GM18907 (cell line): ENCODE results near the gene PWWP2A.
A peak's percentile ranks its signal among the peaks of the same experiment; 100 is the strongest.
"Not testable (repeated sequence)": the region's sequence is repeated elsewhere in the genome, so short reads cannot be mapped to it uniquely, and the experiment has no call there.

ENCODE experiments used
- ATAC-seq: cut with Tn5 transposase; IDR thresholded peaks from one replicate; pipeline ENCODE4 v1.9.1; 2021; ENCODE audit warnings: mild to moderate bottlenecking, moderate library complexity; ENCODE audit not compliant: unreplicated experiment

The PWWP2A gene

DNA sequence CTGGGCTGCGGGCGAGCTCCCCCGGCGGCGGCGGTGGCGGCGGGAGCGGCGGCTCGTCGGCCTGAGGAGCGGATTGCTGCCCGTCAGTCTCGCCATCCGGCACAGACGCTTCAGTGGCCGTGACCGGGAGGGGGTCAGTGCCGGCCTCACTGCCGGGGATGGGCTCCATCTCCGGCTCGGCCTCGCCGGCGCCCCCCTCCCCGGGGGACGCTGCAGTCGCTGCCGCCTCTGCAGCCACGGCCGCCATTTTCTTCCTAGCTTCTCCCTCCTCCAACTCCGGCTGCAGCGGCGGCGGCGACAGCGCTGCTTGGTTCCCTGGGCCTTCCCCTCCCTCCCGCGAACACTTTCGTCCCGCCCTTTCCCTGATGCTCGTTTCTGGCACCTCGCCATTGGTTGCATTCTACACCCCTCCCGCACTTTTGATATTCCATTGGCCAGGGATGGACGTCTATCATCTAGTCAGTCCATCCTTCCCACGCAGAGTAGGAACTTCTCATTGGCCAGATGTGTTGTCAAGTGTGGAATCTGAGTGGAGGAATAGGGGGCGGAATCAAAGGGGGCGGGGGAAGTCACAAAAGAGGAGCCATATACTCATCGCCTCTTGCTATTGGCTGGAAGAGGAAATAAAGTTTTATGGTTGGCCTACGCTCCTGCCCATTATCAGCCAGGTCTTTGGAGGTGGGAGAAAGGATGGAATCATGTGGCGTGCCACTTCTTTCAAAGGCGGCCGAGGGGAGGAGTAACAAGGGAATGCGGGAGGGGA lies at the start of gene PWWP2A:
Gene PWWP2A, minus strand, starts transcription at position 309 of the 763 bp plus-strand sequence. Its CDS starts 62 bp downstream, at position 247.
- ATAC-seq, result peak; percentile 94

GRCh38 chr5:160167624-160168165 lies 48.4 kb upstream of the PWWP2A start:
- ATAC-seq, result no peak

DNA sequence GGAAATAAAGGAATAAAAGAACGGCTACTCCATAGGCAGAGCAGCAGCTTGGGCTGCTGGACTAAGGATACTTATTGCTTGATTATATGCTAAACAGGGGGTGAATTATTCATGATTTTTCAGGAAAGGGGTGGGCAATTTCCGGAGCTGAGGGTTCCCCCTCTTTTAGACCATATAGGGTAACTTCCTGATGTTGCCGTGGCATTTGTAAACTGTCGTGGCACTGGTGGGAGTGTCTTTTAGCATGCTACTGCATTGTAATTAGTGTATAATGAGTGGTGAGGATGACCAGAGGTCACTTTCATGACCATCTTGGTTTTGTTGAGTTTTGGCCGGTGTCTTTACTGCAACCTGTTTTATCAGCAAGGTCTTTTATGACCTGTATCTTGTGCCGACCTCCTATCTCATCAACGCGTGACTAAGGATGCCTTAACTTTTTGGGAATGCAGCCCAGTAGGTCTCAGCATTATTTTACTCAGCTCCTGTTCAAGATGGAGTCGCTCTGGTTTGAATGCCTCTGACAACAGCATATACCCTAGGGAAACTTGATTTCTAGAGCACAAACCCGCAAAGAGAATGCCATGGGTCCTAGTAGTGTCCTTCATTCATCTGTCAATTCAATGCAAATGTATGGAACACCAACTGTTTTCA lies 47.8 kb upstream of the PWWP2A start:
- ATAC-seq, result no peak

DNA sequence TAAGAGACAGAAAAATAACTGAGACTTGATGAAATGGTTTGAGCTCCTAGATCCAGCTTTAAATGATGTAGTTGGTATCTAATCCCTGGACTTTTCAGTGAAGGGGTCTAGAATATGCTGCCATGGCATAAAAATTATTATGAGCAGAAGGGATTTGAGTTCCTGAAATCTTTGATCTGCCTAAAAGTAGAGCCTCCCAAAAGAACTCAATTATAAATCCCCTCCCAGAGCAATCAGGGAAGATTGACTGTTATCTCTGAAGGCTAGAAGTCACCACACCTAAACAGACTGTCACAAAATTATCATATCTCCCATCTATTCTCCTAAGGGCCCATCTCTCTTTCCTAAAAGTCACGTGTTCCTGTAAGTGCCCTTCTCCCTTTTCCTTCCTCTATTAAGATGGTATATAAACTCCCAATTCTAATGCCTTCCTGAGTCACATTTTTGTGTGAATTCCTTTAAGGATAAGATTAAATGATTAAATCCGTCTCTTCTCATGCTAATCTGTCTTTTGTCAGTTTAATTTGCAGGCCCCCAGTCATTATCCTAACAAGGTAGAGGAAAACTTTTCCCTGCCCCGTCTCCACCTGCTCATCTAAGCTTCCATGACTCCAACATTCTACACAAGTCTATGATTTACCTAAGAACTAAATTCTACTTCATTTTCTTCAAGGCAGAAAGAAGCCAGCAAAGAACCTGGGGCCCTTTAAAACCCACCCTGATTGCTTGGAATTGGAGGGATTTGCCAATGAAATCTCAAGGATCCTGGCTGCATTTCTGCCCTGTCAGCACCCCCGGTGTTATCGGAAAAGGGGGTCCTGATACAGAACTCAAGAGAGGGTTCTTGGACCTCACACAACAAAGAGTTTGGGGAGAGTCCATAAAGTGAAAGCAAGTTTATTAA lies 47.1 kb upstream of the PWWP2A start:
- ATAC-seq, result no peak

DNA sequence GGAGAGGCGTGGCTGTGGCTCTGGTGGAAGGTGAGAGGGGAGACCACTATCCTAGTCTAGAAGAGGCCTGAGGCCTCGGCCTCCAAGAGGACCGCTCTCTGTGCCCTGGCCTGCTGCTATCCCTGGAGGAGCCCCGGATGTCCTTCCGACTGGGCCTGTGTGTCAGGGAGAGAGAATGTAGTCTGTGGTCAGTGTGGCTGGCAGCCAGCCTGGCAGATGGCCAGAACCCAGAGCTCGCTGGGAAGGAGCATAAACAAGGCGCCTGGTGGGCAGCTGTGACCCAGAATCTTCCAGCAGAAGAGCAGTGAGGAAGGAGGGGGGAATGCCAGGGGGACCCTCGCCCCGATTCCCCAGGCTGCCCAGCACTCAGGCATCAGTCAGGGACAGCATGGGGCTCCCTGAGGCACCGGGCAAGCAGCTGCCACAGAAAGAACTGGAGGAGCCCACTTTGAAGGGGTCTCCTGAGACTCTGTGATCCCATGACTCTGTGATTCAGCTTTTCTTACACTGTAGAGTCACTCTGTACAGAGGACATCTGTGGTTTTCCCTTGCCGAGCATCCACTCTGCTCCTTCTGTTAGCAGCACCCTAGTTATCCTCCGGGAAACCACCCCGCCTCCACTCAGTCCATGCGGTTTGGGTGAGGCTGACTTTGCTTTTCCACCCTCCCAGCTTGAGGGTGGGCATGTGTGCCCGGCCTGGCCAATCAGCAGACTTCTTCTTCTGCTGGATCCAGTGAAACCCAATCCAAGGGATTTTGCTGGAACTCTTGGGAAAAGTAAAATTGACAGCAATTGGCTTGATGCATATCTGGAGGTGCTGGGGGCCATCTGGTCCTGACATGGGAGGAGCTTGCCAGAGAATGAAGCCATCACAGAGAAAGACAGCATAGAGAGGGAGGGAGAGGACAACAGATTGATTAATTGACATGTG lies 46.2 kb upstream of the PWWP2A start:
- no peak for ATAC-seq

DNA sequence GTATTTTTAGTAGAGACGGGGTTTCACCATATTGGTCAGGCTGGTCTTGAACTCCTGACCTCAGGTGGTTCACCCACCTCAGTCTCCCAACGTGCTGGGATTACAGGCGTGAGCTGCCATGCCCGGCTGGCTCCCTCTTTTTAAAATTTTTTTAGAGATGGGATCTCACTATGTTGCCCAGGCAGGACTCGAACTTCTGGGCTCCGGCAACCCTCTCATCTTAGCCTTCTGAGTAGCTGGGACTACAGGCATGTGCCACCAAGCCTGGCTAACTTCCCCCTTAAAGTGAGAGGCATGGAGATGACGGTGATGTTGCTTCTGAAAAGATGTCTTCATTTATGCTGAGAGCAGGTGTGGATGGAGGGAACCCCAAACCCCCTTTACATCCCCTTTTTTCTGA lies 43.7 kb upstream of the PWWP2A start:
- ATAC-seq, result no peak

GRCh38 chr5:160161626-160162025 lies 42.4 kb upstream of the PWWP2A start:
- no peak for ATAC-seq

- not testable (repeated sequence) for ATAC-seq
These were observed 41.6 kb upstream of the PWWP2A start for GRCh38 chr5:160160875-160161274.

- ATAC-seq, result no peak
These were observed 40.9 kb upstream of the PWWP2A start for GRCh38 chr5:160159991-160160792.

DNA sequence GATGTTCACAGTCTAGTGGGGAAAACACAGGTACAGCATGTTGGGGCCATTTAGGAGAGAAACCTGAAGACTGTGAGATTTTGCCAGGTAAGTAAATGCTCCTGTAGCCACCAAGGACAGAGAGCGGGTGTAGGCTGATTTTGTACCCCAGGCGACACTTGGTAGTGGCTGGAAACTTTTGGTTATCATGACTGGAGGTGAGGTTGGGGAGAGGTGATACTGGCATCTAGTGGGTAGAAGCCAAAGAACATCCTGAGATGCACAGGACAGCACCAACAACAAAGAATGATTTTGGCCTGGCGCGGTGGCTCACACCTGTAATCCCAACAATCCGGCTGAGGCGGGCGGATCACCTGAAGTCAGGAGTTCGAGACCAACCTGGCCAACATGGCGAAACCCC lies 38.8 kb upstream of the PWWP2A start:
- ATAC-seq, result no peak

GRCh38 chr5:160155017-160155750 lies 35.9 kb upstream of the PWWP2A start:
- no peak for ATAC-seq

DNA sequence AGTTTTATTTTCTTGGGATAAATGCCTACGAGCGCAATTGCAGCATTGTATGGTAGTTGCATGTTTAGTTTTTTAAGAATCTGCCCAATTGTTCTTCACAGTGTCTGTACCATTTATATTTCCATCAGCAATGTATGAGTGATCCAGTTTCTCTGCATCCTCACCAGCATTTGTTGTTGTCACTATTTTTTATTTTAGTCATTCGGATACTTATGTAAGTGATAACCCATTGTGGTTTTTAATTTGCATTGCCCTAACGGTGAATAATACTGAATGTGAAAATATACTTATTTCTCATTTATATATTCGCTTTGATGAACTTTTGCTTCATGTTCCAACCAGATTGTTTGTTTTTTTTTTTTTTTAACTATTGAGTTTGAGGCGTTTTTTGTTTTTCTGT lies 33.7 kb upstream of the PWWP2A start:
- ATAC-seq, result no peak

GRCh38 chr5:160152287-160152686 lies 33.0 kb upstream of the PWWP2A start:
- no peak for ATAC-seq

GRCh38 chr5:160151017-160151416 lies 31.8 kb upstream of the PWWP2A start:
- ATAC-seq, result no peak

DNA sequence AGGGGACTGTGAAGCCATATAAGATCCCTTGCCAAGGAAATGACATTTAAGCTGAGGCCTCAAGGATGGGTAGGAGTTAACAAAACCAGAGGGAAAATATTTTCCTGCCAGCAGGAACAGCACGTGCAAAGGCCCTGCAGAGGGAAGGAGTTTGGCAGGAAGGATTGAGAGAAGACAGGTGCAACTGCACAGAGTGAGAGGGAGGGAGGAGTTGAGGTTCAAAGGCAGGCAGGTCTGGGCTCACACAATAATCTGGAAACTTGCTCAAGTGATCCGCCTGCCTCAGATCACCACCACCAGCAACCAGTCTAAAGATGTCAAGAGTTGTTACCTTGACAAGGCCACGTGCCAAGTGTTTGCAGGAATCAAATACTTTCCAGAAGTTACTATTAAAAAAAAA lies 31.1 kb upstream of the PWWP2A start:
- ATAC-seq, result no peak

- ATAC-seq, result not testable (repeated sequence)
These were observed 25.2 kb upstream of the PWWP2A start for GRCh38 chr5:160144436-160144835.

GRCh38 chr5:160134332-160134731 lies 15.1 kb upstream of the PWWP2A start:
- no peak for ATAC-seq

DNA sequence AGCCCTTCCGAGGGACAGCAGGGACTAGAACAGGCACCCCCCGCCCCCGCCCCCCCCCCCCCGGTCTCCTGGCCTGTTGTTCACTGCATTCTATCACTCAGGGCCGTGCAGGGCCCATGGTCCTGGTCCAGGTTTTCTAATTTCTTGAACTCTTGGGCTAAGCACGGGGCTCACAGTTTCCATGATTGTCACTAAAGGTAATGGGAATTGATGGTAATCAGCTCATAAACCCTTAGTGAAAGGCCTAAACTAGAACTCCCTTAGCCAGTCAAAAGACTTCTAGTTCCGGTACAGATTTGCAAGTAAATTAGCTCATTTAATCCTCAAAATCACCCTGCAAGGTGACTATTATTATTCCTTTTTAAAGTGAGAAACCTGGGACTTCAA lies 14.7 kb upstream of the PWWP2A start:
- ATAC-seq, result no peak
